HG03039 (cell line): Measurements from ENCODE around the gene GJB6.

Experiments
- ATAC-seq: cut with Tn5 transposase; IDR thresholded peaks from one replicate; pipeline ENCODE4 v1.9.1; 2021; ENCODE audit warnings: mild to moderate bottlenecking, moderate library complexity; ENCODE audit not compliant: unreplicated experiment

GJB6 gene

DNA sequence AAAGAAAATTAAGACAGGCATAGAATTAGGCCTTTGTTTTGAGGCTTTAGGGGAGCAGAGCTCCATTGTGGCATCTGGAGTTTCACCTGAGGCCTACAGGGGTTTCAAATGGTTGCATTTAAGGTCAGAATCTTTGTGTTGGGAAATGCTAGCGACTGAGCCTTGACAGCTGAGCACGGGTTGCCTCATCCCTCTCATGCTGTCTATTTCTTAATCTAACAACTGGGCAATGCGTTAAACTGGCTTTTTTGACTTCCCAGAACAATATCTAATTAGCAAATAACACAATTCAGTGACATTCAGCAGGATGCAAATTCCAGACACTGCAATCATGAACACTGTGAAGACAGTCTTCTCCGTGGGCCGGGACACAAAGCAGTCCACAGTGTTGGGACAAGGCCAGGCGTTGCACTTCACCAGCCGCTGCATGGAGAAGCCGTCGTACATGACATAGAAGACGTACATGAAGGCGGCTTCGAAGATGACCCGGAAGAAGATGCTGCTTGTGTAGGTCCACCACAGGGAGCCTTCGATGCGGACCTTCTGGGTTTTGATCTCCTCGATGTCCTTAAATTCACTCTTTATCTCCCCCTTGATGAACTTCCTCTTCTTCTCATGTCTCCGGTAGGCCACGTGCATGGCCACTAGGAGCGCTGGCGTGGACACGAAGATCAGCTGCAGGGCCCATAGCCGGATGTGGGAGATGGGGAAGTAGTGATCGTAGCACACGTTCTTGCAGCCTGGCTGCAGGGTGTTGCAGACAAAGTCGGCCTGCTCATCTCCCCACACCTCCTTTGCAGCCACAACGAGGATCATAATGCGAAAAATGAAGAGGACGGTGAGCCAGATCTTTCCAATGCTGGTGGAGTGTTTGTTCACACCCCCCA lies 43.2 kb downstream of the GJB6 start:
- no peak for ATAC-seq

GRCh38 chr13:20186771-20187170 lies 45.3 kb downstream of the GJB6 start:
- no peak for ATAC-seq

DNA sequence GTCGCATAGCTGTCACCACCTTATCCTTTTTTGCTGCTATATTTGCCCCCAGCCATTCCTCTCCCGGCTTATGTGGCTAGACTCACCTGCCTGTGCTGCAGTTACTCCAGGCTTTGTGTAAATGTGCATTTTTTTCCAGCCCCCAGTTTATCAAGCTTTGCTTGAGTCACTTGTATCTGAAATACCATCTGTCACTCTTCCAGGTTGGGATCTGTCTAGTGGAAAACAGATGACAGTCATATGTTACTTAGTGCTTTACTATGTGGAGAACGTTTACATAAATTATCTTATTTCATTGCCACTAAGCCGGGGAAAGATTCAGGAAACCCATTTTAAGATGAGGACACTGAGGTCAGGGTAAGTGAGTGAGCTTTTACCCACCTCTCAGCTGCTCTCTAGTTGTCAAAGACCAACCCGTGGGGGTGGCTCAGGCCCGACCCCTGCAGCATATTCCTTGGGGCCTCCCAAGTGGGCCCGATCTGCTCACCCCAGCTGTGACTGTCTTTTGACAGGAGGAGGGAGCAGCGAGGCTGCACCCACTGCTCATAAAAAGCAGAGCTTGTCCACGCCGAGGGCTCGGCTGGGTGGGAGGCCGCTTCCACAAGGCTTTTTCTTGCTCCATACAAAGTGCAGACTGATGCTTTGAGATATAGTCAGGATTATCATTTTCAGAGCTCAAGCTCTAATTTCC lies 46.6 kb downstream of the GJB6 start:
- ATAC-seq, result no peak

DNA sequence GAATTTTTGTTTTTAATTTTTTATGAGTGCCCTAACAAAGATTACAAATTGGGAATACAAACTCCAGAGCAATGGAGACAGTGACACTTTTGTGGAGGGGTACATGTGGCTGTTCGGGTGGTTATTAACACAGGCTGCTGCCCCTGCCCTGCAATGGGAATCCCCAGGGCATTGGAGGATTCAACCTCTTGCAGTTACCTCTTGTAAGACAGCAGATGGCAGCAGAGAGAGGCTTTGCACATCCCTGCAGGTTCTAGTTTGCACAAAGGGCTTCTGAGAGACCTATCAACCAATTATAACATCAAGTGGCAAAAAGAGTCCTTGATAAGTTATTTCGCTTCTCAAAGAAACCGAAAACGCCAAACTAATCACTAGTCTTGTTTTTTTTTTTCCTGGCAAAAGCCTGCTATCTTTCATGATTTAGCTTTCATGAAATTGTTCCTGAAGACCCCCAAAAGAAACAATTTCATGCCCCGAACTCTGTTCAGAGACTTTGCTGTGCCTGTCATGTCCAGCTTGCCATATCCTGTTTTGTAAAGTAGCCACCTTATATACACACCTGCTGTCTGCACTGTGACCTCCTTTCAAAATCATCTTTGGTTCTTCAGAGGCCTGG lies 49.8 kb downstream of the GJB6 start:
- peak; percentile 66 for ATAC-seq

GRCh38 chr13:20181188-20181587 lies 50.9 kb downstream of the GJB6 start:
- ATAC-seq, result no peak

DNA sequence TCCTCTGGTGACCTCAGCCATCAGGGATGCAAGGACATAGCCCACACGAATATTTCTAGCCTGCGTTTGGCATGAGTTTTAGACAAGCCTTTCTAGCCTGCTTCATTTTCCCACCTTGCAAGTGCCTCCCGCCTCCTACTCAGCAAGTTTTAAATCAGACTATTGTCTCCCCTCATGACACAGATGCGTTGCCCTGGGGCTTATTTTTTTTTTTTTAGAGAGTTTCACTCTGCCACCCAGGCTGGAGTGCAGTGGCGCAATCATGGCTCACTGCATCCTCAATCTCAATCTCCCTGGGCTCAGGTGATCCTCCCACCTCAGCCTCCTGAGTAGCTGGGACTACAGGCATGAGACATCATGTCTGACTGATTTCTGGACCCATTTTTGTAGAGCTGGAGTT lies 54.0 kb downstream of the GJB6 start:
- ATAC-seq, result no peak

DNA sequence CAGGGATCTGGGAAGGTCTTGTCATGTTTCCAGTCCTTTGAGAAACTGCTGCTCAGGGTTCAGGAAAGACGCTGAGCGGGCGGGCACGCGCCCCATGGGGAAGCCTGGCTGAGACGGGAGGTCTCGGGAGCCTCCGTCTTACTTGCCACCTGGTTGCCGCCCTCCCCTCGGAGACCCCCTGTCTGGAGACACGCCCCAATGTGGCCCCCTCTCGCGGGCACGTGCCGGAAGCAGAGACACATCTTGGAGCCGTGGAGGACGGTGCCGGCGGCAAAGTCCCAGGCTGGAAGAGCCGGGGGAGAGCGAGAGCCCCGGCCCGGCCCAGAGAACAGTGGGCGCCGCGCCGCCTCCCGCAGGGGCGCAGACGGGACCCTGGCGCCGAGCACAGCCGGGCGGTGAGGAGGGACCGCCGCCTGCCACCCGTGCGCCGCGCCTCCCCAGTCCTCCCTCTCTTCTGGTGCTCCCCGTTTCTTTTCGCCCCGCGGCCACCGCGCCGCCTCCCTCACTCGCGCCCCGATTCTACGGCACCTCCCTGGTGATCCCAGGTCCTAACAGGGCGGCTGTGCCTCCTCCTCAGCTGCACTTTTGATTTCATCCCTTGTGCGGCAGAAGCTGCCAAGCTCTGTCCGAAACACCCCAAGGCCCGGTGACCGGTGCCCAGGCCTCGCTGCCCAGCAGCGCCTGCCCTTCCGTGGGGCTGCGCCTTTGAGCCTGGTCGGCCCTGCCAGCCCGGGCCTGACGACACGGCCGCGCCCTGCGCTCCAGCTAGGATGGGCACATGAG lies 54.9 kb downstream of the GJB6 start:
- no peak for ATAC-seq

- no peak for ATAC-seq
Measured at GRCh38 chr13:20175907-20176652, 56.0 kb downstream of the GJB6 start.

- no peak for ATAC-seq
Measured at GRCh38 chr13:20175406-20175794, 56.7 kb downstream of the GJB6 start.

DNA sequence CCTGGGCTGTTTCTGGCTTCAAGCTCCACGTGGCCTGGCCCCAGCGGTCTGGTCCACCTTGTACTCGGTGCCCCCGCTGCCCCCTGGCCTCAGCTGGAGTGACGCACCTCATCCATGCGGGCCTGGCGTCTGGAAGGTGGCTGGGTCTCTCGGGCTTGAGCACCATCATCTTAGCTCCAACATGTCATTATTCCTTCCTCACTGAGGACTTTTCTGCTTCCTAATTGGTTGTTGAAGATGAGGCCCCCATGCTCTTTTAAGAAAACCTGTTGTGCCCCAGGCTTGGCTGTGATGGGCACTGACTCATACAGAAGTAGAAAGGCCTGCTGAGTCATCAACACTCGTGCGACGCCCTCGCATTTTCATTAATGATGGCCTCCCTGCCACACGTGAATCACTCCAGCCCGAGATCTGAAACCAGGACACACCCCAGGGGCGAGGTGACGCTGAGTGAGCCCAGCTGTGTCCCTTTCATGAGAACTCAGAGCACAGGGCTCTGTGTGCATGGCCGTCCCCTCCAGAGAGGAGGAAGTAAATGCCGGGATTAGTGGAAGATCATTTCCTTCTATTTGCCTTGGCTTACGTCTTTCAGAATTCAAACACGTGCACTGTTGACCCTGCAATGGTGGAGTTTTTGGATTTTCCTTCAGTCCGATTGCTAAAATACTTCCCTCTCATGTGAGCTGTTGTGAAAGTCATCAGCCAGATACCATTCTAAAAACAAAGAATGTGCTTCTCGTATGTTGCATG lies 57.3 kb downstream of the GJB6 start:
- peak; percentile 92 for ATAC-seq

DNA sequence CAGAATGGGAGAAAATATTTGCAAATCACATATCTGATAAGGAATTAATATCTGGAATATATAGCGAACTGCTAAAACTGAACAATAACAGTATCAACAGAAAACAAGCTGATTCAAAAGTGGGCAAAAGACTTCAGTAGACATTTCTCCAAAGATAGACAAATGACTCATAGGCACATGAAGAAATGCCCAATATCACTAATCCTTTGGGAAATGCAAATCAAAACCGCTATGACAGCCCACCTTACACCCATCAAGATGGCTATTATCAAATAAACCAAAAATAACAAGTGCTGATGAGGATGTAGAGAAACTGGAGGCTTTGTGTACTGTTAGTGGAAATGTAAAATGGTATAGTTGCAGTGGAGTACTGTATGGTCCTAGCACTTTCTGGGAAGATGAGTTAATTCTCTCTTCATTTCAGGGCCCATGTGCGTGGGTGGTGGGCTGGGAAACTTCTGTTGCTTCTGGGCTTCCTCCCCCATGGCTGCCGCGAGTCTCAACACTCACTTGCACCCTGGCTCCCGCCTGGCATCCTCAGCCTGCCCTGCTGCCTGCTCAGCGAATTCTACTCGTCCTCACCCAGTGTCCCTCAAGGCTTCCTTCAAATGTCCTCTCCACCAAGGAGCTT lies 58.9 kb downstream of the GJB6 start:
- ATAC-seq, result no peak
